OCI-M2 (cell line): Measurements from ENCODE around the gene UBQLN4.
"Not testable (repeated sequence)": the region's sequence is repeated elsewhere in the genome, so short reads cannot be mapped to it uniquely, and the experiment has no call there.

Source experiments
- DNase-seq: peaks from one replicate; lab custom pipeline; 2025; ENCODE audit not compliant: unreplicated experiment; lab: John Stamatoyannopoulos, UW

Gene UBQLN4

DNA sequence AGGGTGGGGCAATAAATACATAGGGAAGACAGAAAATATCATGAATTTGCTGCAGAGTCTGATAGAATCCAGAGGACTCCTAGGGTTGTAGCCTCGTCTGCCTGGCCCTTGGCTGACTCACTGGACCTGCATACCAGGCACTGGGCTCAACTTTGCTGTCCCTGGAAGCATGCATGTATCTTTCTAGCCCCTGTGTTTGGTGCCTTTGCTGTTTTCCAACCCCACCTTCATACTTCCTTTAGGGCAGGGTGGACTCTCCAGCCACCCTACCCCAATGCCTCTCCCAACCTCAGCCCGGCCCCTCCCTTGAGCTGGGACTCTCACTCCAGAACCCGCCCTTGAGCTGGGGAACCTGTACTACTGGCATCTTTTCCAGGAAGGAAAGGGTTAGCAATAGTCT is 8.6 kb upstream of the UBQLN4 start:
- DNase-seq: no peak

DNA sequence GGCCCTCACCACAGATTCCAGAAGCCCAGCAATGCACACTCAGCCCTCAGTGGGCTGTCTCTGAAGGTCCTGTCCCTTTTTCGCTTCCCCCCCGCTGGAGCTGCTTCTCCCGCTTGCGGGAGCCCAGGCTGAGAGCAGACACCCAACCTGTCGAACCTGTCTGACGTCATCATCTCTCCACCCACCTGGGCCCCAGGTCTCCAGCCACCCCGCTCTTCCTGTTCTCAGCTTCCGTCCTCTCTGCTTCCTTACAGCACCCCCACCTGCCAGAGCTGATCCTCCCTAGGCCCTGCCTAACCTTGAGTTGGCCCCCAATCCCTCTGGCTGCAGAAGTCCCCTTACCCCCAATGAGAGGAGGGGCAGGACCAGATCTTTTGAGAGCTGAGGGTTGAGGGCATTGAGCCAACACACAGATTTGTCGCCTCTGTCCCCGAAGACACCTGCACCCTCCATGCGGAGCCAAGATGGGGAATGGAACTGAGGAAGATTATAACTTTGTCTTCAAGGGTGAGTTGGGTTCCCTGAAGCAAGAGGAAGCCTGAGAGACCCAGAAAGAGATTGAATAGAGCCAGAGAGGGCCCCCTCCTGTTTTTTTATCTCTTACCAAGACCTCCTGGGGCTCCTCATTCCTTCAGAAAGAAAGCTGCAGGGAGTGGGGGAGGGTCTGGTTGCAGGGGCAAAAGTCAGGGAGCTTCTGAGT is 7.5 kb upstream of the UBQLN4 start, which contains the start of gene RAB25:
RAB25 (plus strand) TSS at position 224 of the 700 bp plus-strand sequence; CDS start at position 465, 241 bp downstream.
- DNase-seq: no peak

DNA sequence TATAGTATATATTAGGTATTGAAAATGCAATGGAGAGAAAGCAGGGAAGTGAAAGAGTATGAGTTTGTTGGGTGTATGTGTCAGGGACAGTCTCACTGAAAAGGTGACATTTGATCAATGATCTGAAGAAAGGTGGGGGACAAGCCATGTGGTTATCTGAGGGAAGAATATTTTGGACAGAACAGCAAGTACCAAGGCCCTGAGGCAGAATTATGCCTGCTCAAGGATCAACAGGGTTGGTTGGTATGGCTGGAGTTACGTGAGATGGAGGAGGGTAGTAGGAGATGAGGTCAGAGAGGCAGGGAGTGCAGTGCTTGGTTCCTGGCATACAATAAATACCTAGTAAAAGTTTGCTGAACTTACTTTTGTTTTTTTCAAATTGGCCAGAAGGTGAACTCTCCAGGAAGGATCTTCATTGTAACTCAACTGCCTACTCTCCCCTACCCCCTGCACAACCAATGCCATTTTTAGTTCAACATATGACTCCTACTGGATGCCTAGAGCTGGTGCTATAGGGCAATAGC is 2.8 kb upstream of the UBQLN4 start:
- no peak for DNase-seq

DNA sequence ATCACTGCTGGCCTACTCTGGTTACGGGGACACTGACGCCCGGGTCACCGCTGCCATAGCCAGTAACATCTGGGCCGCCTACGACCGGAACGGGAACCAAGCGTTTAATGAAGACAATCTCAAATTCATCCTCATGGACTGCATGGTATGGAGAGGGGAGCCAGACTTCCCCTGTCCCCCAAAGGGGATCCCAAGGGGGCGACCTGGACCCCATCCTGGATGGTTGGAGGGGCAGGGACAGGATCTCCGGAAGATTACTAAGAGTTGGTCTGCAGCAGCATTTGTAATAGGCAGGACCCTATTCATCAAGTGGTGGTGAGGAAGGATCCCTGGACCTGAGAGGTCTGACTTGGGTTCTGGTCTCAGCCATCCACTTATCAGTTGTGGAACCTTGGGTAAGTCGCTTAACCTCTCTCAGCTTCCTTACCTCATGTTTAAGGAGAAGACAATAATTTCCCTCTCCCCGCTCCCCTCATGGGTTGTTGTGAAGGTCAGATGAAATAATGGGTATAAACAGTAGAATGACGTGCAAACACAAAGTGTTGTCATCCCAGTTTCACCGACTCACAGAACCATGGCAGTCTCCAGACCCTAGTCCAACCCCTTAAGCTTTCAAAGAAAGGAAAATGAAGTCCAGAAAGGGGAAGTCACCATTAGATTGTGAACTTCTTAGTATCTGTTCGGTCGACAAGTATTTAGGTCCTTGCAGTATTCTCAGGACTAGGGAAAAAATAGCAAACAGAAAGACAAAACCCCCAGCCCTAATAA is 1.9 kb upstream of the UBQLN4 start:
- DNase-seq: no peak

DNA sequence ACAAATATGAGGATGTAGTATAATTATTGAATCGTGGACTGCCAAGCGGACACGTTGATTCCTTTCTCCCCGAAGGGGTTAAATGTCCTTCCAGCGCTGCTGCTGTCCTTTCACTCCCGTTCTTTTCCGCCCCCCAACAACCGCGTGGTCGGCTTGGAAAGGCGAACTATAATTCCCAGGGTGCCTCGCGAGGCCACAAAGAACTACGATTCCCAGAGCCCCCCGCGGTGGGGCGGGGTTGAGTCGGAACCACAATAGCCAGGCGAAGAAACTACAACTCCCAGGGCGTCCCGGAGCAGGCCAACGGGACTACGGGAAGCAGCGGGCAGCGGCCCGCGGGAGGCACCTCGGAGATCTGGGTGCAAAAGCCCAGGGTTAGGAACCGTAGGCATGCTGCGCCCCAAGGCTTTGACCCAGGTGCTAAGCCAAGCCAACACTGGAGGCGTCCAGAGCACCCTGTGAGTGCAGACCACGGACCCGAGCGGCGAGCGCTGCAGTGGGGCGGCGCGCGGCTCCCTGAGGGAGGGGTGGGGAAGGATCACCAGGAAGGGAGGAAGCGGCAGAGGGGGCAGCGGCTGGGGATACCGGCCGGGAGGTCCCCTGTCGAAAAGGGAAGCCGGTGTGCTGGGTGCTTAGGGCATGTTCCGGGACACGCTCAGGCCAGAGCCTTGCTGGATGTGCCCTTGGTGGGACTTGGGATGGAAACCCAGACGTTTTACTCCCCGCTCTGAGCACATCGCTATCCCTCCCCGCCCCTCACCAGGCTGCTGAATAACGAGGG is 1.1 kb upstream of the UBQLN4 start, which contains the start of gene LAMTOR2:
LAMTOR2 (plus strand) TSS at position 283 of the 781 bp plus-strand sequence; CDS start at position 391, 108 bp downstream.
- DNase-seq: peak; percentile 87

DNA sequence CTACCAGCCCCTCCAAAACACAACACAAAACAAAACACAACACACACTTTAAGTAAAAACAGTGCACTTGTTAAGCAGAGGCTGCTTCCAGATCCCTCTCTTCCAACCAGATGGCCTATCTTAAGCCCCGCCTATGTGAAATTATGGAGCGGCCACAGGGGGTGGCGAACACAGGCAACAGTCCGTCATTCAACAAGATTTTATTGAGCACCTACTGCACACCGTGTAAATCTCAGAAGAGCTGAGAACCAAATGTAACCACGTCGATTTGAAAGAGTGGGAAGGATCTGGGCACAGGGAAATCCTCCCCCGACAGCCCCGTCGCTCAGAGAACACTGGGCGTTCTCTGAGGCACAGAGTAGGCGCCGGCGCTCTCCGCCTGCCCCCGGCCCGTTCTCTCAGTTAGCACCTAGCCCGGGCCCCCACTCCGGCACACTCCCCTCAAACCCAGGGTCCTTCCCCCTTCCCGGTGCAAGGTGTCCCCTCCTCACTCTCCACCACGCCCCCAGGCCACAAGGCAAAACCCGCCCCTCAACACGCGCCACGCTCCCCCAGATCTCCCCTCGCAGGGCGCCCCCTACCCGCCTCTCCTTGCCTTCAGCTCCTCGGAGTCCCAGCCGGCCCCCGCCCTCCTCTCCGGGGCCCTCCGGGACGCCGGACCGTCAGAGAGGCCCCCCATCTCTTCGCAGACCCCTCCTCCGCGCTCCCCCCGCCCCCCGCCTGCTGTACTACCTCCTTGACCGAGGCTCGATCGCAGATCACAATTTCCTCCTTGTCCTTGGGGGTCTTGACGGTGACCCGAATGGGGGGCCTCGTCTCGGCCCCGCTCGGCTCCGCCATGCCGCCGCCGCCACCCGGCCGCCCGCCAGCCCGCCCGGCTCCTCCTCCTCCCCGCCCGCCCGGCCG is 483 bp downstream of the UBQLN4 start:
- DNase-seq: no peak

DNA sequence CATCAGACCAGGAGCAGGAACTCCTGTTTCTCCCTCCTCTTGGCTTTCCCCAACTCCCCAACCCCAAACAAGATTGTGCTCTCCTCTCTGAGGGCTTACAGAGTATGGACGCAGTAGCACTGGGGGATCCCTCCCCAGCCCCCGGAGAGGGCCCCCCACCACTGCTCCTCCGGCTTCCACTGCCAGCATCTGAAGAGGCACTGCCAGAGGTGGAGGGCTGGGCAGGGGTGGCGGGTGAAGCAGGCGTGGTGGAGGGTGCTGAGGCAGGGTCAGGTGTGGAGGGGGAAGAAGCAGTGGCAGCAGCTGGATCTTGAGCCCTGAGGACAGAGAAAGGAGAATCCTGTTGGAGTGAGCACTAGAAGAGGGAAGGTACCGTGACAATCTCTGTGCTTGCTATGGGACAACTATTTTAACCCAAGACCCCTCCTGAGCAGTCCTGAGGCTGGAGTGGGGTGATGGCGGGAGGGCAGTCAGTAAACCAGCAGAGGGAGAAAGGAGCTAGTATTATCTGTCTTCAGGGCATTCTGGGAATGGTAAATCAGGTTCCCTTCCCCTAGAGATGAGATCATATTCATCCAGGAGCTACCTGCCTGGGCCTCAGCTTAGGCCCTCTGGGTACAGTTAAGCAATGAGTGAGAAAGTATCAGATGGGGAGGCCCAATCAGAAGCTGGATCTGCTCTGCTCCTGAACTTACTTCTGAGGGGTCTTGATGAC is 2.4 kb downstream of the UBQLN4 start:
- no peak for DNase-seq

DNA sequence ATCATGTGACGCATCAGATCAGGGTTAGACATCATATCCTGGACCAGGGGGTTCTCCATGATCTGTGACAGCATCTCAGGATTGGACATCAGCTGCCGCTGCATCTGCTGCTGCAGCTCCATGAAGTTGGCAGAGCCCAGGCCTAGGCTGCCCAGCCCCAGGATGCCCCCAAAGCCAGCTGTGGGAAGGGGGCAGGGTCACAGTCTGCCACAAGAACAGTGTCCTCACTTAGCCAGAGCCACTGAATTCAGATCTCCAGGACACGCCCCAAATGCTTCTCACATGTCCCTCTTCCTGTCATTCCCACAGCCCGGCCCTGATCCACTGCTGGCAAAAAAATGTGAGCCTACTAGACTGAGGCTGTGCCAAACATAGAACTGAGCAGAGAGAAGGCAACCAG is 3.2 kb downstream of the UBQLN4 start:
- DNase-seq: no peak

DNA sequence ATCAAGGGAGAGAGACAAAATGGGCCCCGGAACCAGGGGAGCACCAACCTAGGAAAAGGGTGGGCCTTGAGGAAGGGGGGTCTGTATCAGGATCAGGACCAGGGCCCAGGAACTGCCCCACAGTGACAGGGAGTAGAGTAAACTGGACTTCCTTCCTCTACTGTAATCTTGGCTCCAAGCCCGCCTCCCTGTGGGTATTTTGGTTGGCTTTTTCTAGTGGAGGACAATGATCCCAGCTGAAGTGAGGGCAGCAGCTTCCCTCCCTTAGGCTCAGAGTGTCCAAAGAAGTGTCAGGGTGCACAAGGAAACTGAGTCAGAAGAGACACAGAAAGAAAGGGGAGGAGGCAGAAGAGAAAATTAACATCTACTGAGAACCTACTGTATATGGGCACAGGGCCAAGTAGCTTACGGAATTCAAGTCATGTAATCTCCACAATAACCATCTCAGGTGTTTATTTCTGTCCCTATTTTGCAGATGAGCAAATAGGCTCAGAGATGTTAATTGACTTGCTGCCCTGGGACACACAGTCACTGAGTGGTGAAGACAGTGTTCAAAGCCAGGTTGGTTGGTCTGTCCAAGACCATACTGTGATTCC is 4.8 kb downstream of the UBQLN4 start:
- no peak for DNase-seq

DNA sequence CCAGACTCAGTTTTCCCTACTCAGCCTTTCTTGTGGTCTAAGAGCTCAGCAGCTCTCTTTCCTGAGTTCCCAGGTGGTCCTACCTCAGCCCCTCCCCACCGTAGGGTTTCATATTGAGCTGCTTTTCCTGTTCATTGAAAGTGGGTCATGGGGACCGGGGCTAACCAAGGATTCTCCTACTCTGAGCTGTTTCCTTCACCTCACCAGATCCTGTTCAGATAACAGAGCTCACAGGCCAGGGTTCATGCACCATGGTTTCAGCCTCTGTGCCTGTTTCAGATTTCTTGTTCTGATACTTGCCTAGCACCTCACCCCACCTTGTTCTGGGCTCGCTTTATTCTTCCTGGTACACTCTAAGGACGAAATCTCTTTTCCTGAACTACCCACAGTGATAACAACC is 8.5 kb downstream of the UBQLN4 start:
- DNase-seq: no peak

DNA sequence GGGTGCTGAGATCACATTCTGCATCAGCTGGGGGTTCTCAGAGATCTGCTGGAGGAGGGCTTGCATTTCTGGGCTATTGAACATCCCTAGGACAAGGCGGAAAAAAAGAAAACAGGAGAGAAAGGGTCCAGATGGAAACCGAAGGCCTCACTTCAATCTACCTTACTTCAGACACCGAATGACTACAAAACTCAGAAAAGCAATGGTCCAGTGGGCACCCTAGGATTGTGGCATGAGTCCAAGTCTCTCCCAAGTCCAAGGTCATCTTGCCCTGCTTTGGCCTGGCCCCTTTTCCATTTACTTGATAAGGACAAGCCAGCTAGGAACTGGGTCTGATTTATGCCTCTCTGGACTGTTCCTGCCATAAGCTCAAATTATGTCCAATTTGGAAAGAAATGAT is 10.8 kb downstream of the UBQLN4 start:
- DNase-seq: no peak

DNA sequence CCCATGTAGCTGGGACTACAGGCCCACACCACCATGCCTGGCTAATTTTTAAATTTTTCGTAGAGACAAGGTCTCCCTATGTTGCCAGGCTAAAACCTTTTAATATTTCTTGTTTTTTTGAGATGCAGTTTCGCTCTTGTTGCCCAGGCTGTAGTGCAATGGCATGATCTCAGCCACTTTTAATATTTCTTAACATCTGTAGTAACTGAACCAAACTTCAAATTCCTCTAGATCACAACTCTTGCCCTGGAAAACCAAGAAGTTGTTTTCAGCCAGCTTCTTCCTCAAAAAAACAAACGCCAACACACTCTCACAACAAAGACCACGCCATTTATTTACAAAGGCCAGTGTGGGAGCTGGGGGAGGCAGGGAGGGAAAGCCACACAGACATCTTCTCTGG is 18.6 kb downstream of the UBQLN4 start:
- not testable (repeated sequence) for DNase-seq

DNA sequence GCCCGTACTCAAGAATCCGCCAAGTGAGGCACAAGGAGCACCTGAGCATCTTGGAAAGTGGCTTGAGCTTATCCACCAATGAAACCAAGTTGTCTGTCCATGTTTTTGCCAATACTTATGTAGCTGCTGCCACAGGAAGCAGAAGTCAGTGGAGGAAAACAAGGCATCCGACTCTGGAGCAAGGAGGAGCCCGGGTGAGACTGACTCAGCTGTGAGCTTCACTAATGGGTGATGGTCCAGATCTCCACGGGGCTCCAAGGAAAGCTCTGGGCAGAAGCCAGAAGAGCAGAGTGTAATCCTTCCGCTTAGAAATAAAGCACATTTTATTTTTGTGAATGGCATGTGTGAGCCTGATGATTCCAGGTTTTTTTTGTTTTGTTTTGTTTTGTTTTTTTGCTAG is 20.6 kb downstream of the UBQLN4 start:
- DNase-seq: no peak

DNA sequence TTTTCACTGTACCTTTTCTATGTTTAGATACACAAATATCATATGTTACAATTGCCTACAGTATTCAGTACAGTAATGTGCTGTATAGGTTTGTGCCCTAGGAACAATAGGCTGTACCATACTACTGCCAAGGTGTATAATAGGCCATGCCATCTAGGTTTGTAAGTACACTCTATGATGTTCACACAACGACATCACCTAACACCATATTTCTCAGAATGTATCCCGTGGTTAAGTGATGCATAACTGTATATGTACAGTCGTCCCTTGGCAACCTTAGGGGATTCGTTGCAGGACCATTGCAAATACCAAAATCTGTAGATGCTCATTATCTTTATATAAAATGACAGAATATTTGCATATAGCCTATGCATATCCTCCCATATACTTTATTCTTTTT is 27.0 kb downstream of the UBQLN4 start:
- DNase-seq: no peak

DNA sequence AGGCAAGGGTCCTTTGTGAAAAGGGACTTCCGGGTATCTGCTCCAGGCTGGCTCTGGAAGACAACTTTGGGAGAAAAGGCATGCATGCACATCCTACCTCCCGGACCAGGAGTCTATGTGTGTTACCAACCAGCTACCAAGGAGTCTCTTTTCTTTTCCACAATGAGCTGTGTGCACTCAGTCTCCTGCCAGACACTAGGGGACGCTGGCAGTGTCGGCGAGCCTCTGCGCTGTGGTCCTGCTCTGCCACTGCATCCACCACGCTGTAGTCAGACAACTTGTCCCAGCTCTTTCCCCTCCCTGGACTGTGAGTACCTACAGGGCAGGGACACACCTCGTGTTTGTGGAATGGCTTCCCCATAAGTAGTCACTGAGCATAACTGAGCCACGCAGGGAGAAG is 27.7 kb downstream of the UBQLN4 start:
- no peak for DNase-seq

DNA sequence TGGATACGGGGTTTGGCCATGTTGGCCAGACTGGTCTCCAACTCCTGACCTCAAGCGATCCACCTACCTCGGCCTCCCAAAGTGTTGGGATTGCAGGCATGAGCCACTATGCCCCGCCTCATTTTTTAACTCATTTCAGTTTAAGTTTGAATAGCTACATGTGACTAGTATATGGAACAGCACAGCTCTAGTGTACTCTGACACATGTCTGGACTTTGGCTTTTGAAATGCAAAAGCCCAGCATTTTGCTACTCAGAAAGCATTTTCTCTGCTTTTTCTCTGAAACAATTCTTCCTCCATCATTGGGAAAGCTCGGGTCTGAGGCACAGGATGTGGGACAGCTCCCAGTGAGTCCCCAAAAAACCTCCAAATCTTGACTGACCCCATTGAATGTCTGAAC is 28.8 kb downstream of the UBQLN4 start:
- no peak for DNase-seq

DNA sequence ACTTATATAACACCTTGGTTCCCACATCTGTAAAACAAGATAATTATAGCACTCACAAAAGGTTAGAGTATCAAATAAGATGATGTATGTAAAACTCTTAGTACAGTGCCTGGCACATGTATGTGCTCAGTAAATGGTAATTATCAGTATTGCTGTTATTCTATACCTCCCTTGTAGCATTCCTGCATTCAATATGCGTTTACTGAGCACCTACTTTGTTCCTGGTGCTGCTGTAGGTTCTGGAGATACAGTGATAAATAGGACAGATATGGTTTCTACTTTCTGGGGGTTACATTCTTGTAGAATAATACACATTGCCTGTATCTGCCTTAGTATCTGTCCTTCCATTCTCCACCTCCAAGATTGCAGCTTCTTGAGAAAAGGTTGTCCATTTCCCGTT is 31.6 kb downstream of the UBQLN4 start:
- DNase-seq: no peak

DNA sequence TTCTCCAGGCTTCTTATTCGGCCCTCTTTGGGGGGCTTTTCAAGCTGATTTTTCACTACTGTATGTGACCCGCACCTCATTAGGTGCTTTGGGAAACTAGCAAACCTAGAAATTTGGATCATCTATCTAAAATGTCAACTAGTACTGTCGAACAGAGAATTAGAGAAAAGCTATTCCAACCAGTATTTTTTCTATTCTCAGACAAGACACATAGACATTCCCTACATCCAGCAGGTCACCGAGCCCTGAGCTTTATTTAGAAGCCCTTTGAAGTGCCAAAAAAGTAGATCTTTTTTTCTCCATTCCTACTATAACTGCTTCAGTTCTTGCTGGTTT is 32.5 kb downstream of the UBQLN4 start:
- no peak for DNase-seq

DNA sequence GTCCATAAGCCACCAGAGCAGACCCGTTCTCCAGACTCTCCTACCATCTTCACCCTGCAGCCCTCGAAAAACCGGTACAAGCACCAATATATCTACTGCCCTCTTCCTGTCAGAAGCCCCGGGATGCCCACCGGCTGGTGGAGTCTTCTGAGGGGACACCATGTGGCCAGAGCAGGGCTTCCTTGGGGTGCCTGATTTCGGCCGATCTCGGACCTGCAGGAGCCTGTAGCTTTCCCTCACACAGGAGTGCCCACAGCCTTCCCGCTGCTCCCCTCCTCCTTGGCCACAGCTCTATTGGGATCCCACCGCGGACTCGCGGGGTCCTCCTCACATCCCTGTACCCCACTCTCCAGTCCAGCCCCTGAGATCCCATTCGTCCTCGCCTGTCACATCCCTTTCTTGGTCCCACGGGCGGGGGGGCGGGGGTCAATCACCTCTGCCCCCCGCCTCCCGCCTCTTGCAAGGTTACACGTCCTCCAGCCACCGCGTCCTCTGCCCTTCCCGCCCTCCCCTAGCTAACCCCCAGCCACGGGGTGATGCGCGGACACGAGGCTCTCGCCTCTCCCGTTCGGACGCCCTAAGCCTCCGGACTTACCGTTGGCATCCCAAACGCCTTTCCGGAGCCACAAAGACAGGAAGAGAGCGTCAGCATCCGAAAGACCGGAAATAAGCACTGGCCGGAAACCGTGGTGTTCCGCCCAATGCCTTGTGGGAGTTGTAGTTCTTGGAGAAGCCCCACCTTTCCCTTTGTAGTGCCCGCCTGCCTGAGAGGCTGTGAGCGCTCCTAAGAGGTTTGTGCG is 33.1 kb downstream of the UBQLN4 start, which contains the start of gene SSR2:
SSR2 (minus strand) TSS at position 659 of the 800 bp plus-strand sequence. CDS start 784 bp downstream, outside the sequence.
- DNase-seq: peak; percentile 38
